Transverse colon (tissue), 3 donors: ENCODE results near the gene RGS6.

Experiments
- POLR2A ChIP-seq: fragments of 450-650 bp; IDR thresholded peaks from one replicate; pipeline ENCODE4 v1.6.1; 2016; ENCODE audit warnings: antibody characterized with exemption, mild to moderate bottlenecking, moderate library complexity
- POLR2AphosphoS5 ChIP-seq, 3 donors: sonication (generic); formaldehyde crosslinking; IDR thresholded peaks; one replicate each; pipeline ENCODE4 v1.6.1; 2016; ENCODE audit warnings: antibody characterized with exemption in 3 of 3

DNA sequence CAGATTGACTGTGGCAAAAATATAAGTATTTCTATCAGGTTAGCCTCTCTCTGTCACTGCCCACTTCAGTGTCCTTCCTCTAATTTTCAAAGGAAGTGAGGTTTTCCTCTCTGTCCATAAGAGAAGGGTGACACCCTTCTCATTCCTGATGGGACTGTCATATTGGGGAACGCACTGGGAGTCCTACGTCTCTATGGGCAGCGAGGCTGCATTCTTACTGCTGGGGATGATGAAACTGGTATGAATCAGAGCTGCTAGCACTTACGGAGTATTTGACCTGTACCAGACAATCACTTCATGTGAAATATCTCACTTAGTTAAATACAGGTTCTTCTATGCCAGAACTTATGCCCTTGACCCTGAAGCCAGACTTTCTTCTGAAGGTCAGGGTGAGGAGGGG is 525.4 kb downstream of the RGS6 start:
- no peak for TF ChIP-seq POLR2AphosphoS5 (IDR thresholded peaks at IDR 0.05)
- no peak for TF ChIP-seq POLR2A
